ENCODE data around the gene CXCR1.

CXCR1 gene

GRCh38 chr2:218155953-218156479 is 10.7 kb downstream of the CXCR1 start:
- TF ChIP-seq, protein P1, sequence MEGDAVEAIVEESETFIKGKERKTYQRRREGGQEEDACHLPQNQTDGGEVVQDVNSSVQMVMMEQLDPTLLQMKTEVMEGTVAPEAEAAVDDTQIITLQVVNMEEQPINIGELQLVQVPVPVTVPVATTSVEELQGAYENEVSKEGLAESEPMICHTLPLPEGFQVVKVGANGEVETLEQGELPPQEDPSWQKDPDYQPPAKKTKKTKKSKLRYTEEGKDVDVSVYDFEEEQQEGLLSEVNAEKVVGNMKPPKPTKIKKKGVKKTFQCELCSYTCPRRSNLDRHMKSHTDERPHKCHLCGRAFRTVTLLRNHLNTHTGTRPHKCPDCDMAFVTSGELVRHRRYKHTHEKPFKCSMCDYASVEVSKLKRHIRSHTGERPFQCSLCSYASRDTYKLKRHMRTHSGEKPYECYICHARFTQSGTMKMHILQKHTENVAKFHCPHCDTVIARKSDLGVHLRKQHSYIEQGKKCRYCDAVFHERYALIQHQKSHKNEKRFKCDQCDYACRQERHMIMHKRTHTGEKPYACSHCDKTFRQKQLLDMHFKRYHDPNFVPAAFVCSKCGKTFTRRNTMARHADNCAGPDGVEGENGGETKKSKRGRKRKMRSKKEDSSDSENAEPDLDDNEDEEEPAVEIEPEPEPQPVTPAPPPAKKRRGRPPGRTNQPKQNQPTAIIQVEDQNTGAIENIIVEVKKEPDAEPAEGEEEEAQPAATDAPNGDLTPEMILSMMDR (IDR thresholded peaks at IDR 0.05) = no peak

DNA sequence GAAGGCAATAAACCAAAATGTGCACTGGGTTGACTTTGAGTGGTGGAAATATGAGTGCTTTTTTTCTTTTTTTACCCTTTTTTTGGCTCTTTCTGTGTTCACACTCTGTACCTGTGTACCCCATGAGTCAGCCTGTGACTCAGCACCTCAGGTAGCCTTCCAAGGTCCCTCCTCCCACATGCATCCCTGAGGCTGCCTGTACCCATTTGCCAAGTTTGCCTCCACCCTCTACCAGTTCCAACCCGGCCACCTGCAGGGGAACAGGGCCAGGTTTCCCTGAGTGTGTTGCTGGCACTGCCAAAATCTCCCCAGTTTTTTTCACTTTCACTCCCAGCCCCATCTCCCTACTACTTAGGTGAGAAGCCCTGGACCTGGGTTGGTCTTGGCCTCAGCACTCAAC is 14.0 kb downstream of the CXCR1 start:
- TF ChIP-seq, protein P1 (IDR thresholded peaks at IDR 0.05) = no peak

DNA sequence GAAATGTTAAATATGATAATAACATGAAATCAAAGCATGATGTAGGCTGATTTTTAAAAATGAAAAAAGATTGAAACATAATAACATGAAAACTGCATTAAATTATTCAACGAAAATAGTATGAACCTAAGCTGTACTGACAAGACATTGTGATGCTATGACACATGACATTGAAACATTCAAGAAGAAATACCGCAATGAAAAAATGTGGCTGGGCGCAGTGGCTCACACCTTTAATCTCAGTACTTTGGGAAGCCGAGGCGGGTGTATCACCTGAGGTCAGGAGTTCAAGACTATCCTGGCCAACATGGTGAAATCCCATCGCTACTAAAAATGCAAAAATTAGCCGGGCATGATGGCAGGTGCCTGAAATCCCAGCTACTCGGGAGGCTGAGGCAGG is 14.6 kb downstream of the CXCR1 start:
- TF ChIP-seq, protein P1 (IDR thresholded peaks at IDR 0.05) = no peak

DNA sequence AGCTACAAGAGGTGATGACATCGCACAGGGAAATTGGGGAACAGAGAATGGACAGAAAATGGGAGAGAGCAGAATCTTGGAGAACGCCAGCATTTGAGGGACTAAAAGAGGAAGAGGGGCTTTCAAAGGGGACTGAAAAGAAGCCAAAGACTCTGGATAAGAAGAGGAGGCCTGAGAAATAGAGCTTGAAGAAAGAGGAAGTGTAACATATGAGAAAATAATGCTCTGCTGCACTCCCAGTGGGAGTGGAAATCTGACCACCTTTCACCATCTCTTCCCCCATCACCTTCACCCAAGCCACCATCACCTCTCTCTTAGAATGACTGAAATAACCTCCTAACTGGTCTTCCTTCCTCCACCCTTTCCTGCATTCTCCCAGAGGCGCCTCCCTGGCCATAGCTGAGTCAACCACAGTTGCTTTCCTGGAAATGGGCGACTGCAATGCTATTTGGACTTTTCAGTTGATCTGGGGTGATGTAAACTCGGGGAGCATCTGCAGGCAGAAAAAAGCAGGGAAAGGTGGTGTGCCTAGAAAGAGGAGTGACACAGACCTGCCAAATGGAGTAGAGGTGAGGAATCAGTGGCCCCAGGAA is 16.8 kb downstream of the CXCR1 start:
- TF ChIP-seq, protein P1 (IDR thresholded peaks at IDR 0.05) = no peak

DNA sequence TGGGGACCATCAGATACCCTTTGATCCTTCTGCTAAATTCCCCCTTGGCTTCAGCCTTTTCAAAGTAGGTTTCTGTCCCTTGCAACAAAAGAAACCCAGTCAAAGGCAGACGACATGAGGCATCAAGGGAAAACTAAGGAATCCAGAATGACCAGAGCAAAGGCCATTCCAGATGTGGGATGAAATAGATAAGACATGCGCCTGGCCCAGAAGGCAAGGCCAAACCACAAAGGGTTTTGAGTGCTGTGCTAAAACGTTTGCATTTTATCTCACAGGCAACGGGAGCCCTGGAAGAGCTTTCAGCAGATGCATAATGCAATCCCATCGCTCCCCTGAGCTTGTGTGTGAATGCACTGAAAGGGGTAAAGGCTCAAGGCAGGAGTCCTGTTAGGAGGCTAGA is 17.7 kb downstream of the CXCR1 start:
- TF ChIP-seq, protein P1 (IDR thresholded peaks at IDR 0.05) = no peak

- TF ChIP-seq, protein P1 (IDR thresholded peaks at IDR 0.05) = no peak
These were observed 20.7 kb downstream of the CXCR1 start for GRCh38 chr2:218146056-218146455.

- TF ChIP-seq, protein P1 (IDR thresholded peaks at IDR 0.05) = no peak
These were observed 21.6 kb downstream of the CXCR1 start for GRCh38 chr2:218145124-218145523.

GRCh38 chr2:218138047-218138446 is 28.7 kb downstream of the CXCR1 start:
- TF ChIP-seq, protein P1 (IDR thresholded peaks at IDR 0.05) = no peak
